IMR-90 (cell line): Measurements from ENCODE around the gene BLOC1S4. TPM values are rescaled to one million over a fixed set of nuclear protein-coding genes. Genes with fewer than 3 reads are reported as not detected.

Experiments
- ATAC-seq: fragments of 200-7000 bp; cut with Tn5 transposase; 2 replicates; pipeline ENCODE4 v1.9.1; 2020; ENCODE audit warnings: low read depth, mild to moderate bottlenecking, moderate library complexity
- BruUV-seq: library from RNA; stranded (reverse); fragments of 400-500 nt; replicated peaks from 2 replicates; lab custom pipeline; 2021; lab: Mats Ljungman, UMichigan
- CTCF ChIA-PET: fragments of 300-600 bp; formaldehyde crosslinking; extraction: SDS; loops from one replicate; lab custom pipeline; 2021; ENCODE audit warnings: antibody characterized with exemption; lab: Yijun Ruan, JAX
- POLR2A ChIA-PET: fragments of 300-600 bp; sonication (Branson Sonifier 250); formaldehyde crosslinking; loops from one replicate; lab custom pipeline; 2022; ENCODE audit warnings: antibody characterized with exemption; ENCODE audit not compliant: unreplicated experiment; lab: Charles Lee
- DNase-seq: peaks from one replicate; pipeline ENCODE4 v3.0.0; 2013
- H2AFZ ChIP-seq: replicated peaks from 2 replicates; pipeline ENCODE3; 2013; ENCODE audit warnings: low read length, mild to moderate bottlenecking; ENCODE audit not compliant: poor library complexity
- H2AK5ac ChIP-seq: 2 replicates; pipeline ENCODE4 v1.6.1; 2013; ENCODE audit warnings: low read depth, low read length, inconsistent platforms
- H2AK9ac ChIP-seq: replicated peaks from 2 replicates; pipeline ENCODE3; 2013; ENCODE audit warnings: mild to moderate bottlenecking, low read depth, low read length, moderate library complexity; ENCODE audit not compliant: poor library complexity
- H2BK120ac ChIP-seq: 2 replicates; pipeline ENCODE4 v1.6.1; 2013; ENCODE audit warnings: low read depth, low read length, inconsistent platforms
- H2BK15ac ChIP-seq: 3 replicates; pipeline ENCODE4 v1.6.1; 2013; ENCODE audit warnings: low read depth, low read length, inconsistent platforms
- H2BK20ac ChIP-seq: 2 replicates; pipeline ENCODE4 v1.6.1; 2013; ENCODE audit warnings: low read depth, mild to moderate bottlenecking, inconsistent platforms, low read length, moderate library complexity
- H2BK5ac ChIP-seq: 2 replicates; pipeline ENCODE4 v1.6.1; 2013; ENCODE audit warnings: mild to moderate bottlenecking, low read depth, low read length, inconsistent platforms; ENCODE audit not compliant: poor library complexity, severe bottlenecking
- H3K14ac ChIP-seq: replicated peaks from 2 replicates; pipeline ENCODE4 v1.6.1; 2013; ENCODE audit warnings: low read depth, low read length, inconsistent platforms
- H3K18ac ChIP-seq: 2 replicates; pipeline ENCODE4 v1.6.1; 2013; ENCODE audit warnings: low read depth, low read length, control low read depth
- H3K23ac ChIP-seq: 2 replicates; pipeline ENCODE4 v1.6.1; 2013; ENCODE audit warnings: low read depth, low read length, inconsistent platforms
- H3K27ac ChIP-seq: 2 replicates; pipeline ENCODE4 v1.5.1; 2013; ENCODE audit warnings: mild to moderate bottlenecking, control low read depth, low read length; ENCODE audit not compliant: insufficient read depth
- H3K27me3 ChIP-seq: 2 replicates; pipeline ENCODE4 v1.6.1; 2013; ENCODE audit warnings: low read length; ENCODE audit not compliant: control insufficient read depth, insufficient read depth
- H3K36me3 ChIP-seq: 2 replicates; pipeline ENCODE4 v1.6.1; 2013; ENCODE audit warnings: low read length, mixed read lengths; ENCODE audit not compliant: control insufficient read depth, insufficient read depth
- H3K4ac ChIP-seq: 2 replicates; pipeline ENCODE4 v1.6.1; 2013; ENCODE audit warnings: low read depth, low read length, inconsistent platforms
- H3K4me1 ChIP-seq: 2 replicates; pipeline ENCODE4 v1.6.1; 2013; ENCODE audit warnings: low read length, mixed read lengths; ENCODE audit not compliant: control insufficient read depth, insufficient read depth
- H3K4me2 ChIP-seq: 2 replicates; pipeline ENCODE4 v1.6.1; 2013; ENCODE audit warnings: low read depth, mild to moderate bottlenecking, control low read depth, low read length, moderate library complexity
- H3K4me3 ChIP-seq: 2 replicates; pipeline ENCODE4 v1.5.1; 2013; ENCODE audit warnings: low read depth, mild to moderate bottlenecking, control low read depth, low read length, moderate library complexity; ENCODE audit not compliant: insufficient read depth
- H3K56ac ChIP-seq: 2 replicates; pipeline ENCODE4 v1.6.1; 2013; ENCODE audit warnings: low read length, inconsistent platforms; ENCODE audit not compliant: insufficient read depth; ENCODE audit errors: extremely low read depth
- H3K79me1 ChIP-seq, 2 experiments: 2 replicates each; pipeline ENCODE4 v1.6.1; 2013; ENCODE audit warnings: low read length in 2 of 2, inconsistent platforms in 1 of 2, low read depth in 1 of 2
- H3K9ac ChIP-seq: 2 replicates; pipeline ENCODE4 v1.6.1; 2013; ENCODE audit warnings: low read depth, low read length, control low read depth
- H3K9me1 ChIP-seq: 2 replicates; pipeline ENCODE4 v1.6.1; 2013; ENCODE audit warnings: low read length, inconsistent platforms; ENCODE audit not compliant: insufficient read depth
- H3K9me3 ChIP-seq: 2 replicates; pipeline ENCODE4 v1.6.1; 2013; ENCODE audit warnings: low read length; ENCODE audit not compliant: control insufficient read depth, insufficient read depth
- H4K20me1 ChIP-seq: 2 replicates; pipeline ENCODE4 v1.6.1; 2013; ENCODE audit warnings: low read length, inconsistent platforms; ENCODE audit not compliant: insufficient read depth
- H4K5ac ChIP-seq: 2 replicates; pipeline ENCODE4 v1.6.1; 2013; ENCODE audit warnings: mild to moderate bottlenecking, low read depth, low read length, control low read depth
- H4K8ac ChIP-seq, 2 experiments: 2 replicates each; pipeline ENCODE4 v1.6.1; 2013; ENCODE audit warnings: low read depth in 2 of 2, low read length in 2 of 2, control low read depth in 1 of 2, inconsistent platforms in 1 of 2
- H4K91ac ChIP-seq: 2 replicates; pipeline ENCODE4 v1.6.1; 2013; ENCODE audit warnings: low read depth, low read length, inconsistent platforms; ENCODE audit not compliant: insufficient read depth
- CEBPB ChIP-seq: IDR thresholded peaks from 2 replicates; pipeline ENCODE4 v1.6.1; 2012; ENCODE audit warnings: low read depth, low read length, improper control_type of control experiment
- CHD1 ChIP-seq: IDR thresholded peaks from 2 replicates; pipeline ENCODE4 v1.6.1; 2012; ENCODE audit warnings: low read depth, low read length, improper control_type of control experiment
- FOS ChIP-seq: fragments of 150-350 bp; IDR thresholded peaks from 2 replicates; pipeline ENCODE4 v1.6.1; 2016; ENCODE audit warnings: low read depth, low read length
- MAZ ChIP-seq: IDR thresholded peaks from 2 replicates; pipeline ENCODE4 v1.6.1; 2012; ENCODE audit warnings: low read depth, mild to moderate bottlenecking, low read length, improper control_type of control experiment, moderate library complexity, borderline replicate concordance
- NFE2L2 ChIP-seq: fragments of 150-350 bp; IDR thresholded peaks from 2 replicates; pipeline ENCODE4 v1.6.1; 2016; ENCODE audit warnings: low read depth, mild to moderate bottlenecking, low read length
- RCOR1 ChIP-seq: IDR thresholded peaks from 2 replicates; pipeline ENCODE4 v1.6.1; 2012; ENCODE audit warnings: mild to moderate bottlenecking, low read length, improper control_type of control experiment; ENCODE audit not compliant: insufficient replicate concordance
- RFX5 ChIP-seq: IDR thresholded peaks from 2 replicates; pipeline ENCODE4 v1.8.0; 2012; ENCODE audit warnings: low read depth, mild to moderate bottlenecking, low read length, moderate library complexity
- SMC3 ChIP-seq: fragments of 150-350 bp; IDR thresholded peaks from 2 replicates; pipeline ENCODE4 v1.6.1; 2016; ENCODE audit warnings: low read depth, mild to moderate bottlenecking, antibody characterized with exemption, low read length, moderate library complexity
- WGBS, 2 experiments: methylation state at CpG; one replicate each; pipeline versions ENCODE4 v1.1.5 to v1.1.7; 2013; ENCODE audit warnings: missing lambda C conversion rate in 2 of 2; ENCODE audit not compliant: insufficient read length in 1 of 2; ENCODE audit errors: extremely low coverage in 2 of 2; 5-methylcytosine and 5-hydroxymethylcytosine counted together
- dilution Hi-C: fragments of 300-500 bp; cut with HindIII; formaldehyde crosslinking; loops from one replicate; pipeline ENCODE4 v1.14.3; 2018; ENCODE audit warnings: low sequenced_read_pairs; ENCODE audit not compliant: unreplicated experiment
- in situ Hi-C: fragments of 300-500 bp; cut with MboI; formaldehyde crosslinking; loops from 3 replicates; pipeline ENCODE4 v1.14.3; 2019; ENCODE audit warnings: low sequenced_read_pairs, inconsistent platforms, mixed read lengths
- intact Hi-C: fragments of 100-400 bp; cut with micrococcal nuclease; formaldehyde crosslinking; loops from 2 replicates; pipeline ENCODE4 v1.10.0; 2022
- polyA plus RNA-seq, 3 experiments: library from polyadenylated mRNA; depleted of rRNA; stranded (reverse); fragments of >200 nt; gene quantifications; 2 replicates each; pipeline ENCODE4 v1.2.3, GENCODE V29; 2012; ENCODE audit warnings: low replicate concordance in 1 of 3
- total RNA-seq: library from RNA; depleted of rRNA; stranded (reverse); fragments of >200 nt; gene quantifications from 2 replicates; pipeline ENCODE4 v1.2.3, GENCODE V29; 2012

The BLOC1S4 gene
- total and polyA plus RNA-seq, 2 of the 4 experiments (the other 2 are of a cell fraction), result 8.8 to 22.1 TPM

GRCh38 chr4:6715704-6716017 lies 313 bp upstream of the BLOC1S4 start:
- peak overlapping the region; percentile 88 for H2AFZ ChIP-seq
- peak overlapping the region; percentile 22; the same call in 1 of the 2 replicates for H3K9ac ChIP-seq
- no peak overlapping the region for H4K91ac ChIP-seq
- H2AK5ac ChIP-seq, result no peak overlapping the region
- H4K5ac ChIP-seq, result peak overlapping the region; percentile 79; the same call in 1 of the 2 replicates
- dilution Hi-C loops, result no loop called here
- no peak for TF ChIP-seq CHD1
- no peak for TF ChIP-seq SMC3
- TF ChIP-seq CEBPB, result no peak
- no peak for TF ChIP-seq RFX5
- no peak for TF ChIP-seq RCOR1
- TF ChIP-seq NFE2L2, result no peak
- no peak for TF ChIP-seq MAZ
- no peak for TF ChIP-seq FOS
- peak overlapping the region; percentile 83 to 95 for H4K8ac ChIP-seq
- H3K14ac ChIP-seq, result peak overlapping the region; percentile 75
- no peak for DNase-seq
- no peak overlapping the region for H3K27ac ChIP-seq
- H3K23ac ChIP-seq, result no peak overlapping the region; the same call in 1 of the 2 replicates
- H2AK9ac ChIP-seq, result no peak overlapping the region
- in situ Hi-C loops, result no loop called here
- BruUV-seq, result no TSS peak
- peaks cover 6% of the 10 kb centered on the region; the same call in 1 of the 2 replicates for H4K20me1 ChIP-seq
- WGBS, 2 experiments, result 0% methylated on average over 4 of the region's 9 CpGs; no CpG with 5 or more reads in 1 of the 2 experiments
- no peaks in the 10 kb centered on the region for H3K9me3 ChIP-seq
- peak overlapping the region; percentile 4; the same call in 1 of the 3 replicates for H2BK15ac ChIP-seq
- H2BK20ac ChIP-seq, result no peak overlapping the region
- intact Hi-C loops, result loop anchor here (2.0 kb wide), 1 partner anchor 75 kb away; the partner anchor contains the start of gene MRFAP1
- no peaks in the 10 kb centered on the region for H3K36me3 ChIP-seq
- no peaks in the 10 kb centered on the region for H3K4me1 ChIP-seq
- peak overlapping the region; percentile 83 for H3K4me2 ChIP-seq
- H3K4me3 ChIP-seq, result peak overlapping the region; percentile 87
- no peak for ATAC-seq
- ChIA-PET CTCF (interaction anchor here (1.2 kb wide), 1 partner anchor 355 kb away, joined by 3 read pairs; no protein-coding TSS in a partner anchor), POLR2A (interaction anchor here (0.7 kb wide), 1 partner anchor 189 kb away, joined by 5 read pairs; no protein-coding TSS in a partner anchor)
- H3K27me3 ChIP-seq, result no peaks in the 10 kb centered on the region
- no peak overlapping the region for H2BK120ac ChIP-seq
- H3K56ac ChIP-seq, result no peak overlapping the region
- H3K18ac ChIP-seq, result no peak overlapping the region; the same call in 1 of the 2 replicates
- peaks cover 0 to 19% of the 10 kb centered on the region in 2 experiments; a peak in 2 of 4 replicates for H3K79me1 ChIP-seq
- no peaks in the 10 kb centered on the region for H3K9me1 ChIP-seq
- peak overlapping the region; percentile 38 for H2BK5ac ChIP-seq
- H3K4ac ChIP-seq, result peak overlapping the region; percentile 50; the same call in 1 of the 2 replicates
